DND-41 (cell line): ENCODE results near the gene C1orf21.

Experiments
- ATAC-seq: fragments of 200-7000 bp; cut with Tn5 transposase; 3 replicates; pipeline ENCODE4 v1.9.1; 2021; ENCODE audit warnings: low read depth; ENCODE audit not compliant: insufficient read depth
- DNase-seq: peaks from one replicate; pipeline ENCODE4 v3.0.0-alpha.2; 2020
- H2AFZ ChIP-seq: 2 replicates; pipeline ENCODE4 v1.6.0; 2012; ENCODE audit warnings: low read depth, low read length
- H3K27ac ChIP-seq: 2 replicates; pipeline ENCODE4 v1.5.1; 2012; ENCODE audit warnings: low read length, inconsistent platforms
- H3K27me3 ChIP-seq: fragments of 200-600 bp; sonication (generic); 2 replicates; pipeline ENCODE4 v1.6.0; 2012; ENCODE audit warnings: low read length, mild to moderate bottlenecking, inconsistent platforms; ENCODE audit not compliant: insufficient read depth, poor library complexity
- H3K36me3 ChIP-seq: 2 replicates; pipeline ENCODE4 v1.5.1; 2012; ENCODE audit warnings: low read length, inconsistent platforms; ENCODE audit not compliant: insufficient read depth
- H3K4me1 ChIP-seq: 2 replicates; pipeline ENCODE4 v1.5.1; 2012; ENCODE audit warnings: mild to moderate bottlenecking, low read length; ENCODE audit not compliant: insufficient read depth
- H3K4me2 ChIP-seq: 2 replicates; pipeline ENCODE4 v1.6.0; 2012; ENCODE audit warnings: mild to moderate bottlenecking, moderate library complexity, low read length, inconsistent platforms; ENCODE audit not compliant: insufficient read depth
- H3K4me3 ChIP-seq, 2 experiments: fragments of 200-600 bp in 1 of 2; shearing (Covaris generic) in 1 of 2; 2 replicates each; pipeline ENCODE4 v1.5.1; 2012 to 2016; ENCODE audit warnings: inconsistent platforms in 2 of 2, low read length in 2 of 2, mild to moderate bottlenecking in 2 of 2, low read depth in 1 of 2, moderate library complexity in 1 of 2
- H3K79me2 ChIP-seq: 2 replicates; pipeline ENCODE4 v1.6.0; 2012; ENCODE audit warnings: low read length, inconsistent platforms; ENCODE audit not compliant: insufficient read depth
- H3K9ac ChIP-seq: 2 replicates; pipeline ENCODE4 v1.6.0; 2012; ENCODE audit warnings: low read depth, mild to moderate bottlenecking, inconsistent platforms, low read length, moderate library complexity
- H3K9me3 ChIP-seq: 2 replicates; pipeline ENCODE4 v1.5.1; 2012; ENCODE audit warnings: low read length, moderate library complexity, mild to moderate bottlenecking, inconsistent platforms; ENCODE audit not compliant: insufficient read depth, severe bottlenecking
- H4K20me1 ChIP-seq: 2 replicates; pipeline ENCODE4 v1.6.0; 2012; ENCODE audit warnings: low read length; ENCODE audit not compliant: insufficient read depth
- EZH2 ChIP-seq: IDR thresholded peaks from 3 replicates; pipeline ENCODE4 v1.6.1; 2012; ENCODE audit warnings: borderline replicate concordance, low read depth, mild to moderate bottlenecking, moderate library complexity, low read length, inconsistent platforms; ENCODE audit not compliant: severe bottlenecking
- TF ChIP-seq, protein P1 (sequence below): IDR thresholded peaks from 2 replicates; pipeline ENCODE4 v1.5.1; 2012; ENCODE audit warnings: borderline replicate concordance, low read length, moderate library complexity, mild to moderate bottlenecking; ENCODE audit not compliant: poor library complexity, severe bottlenecking; ENCODE audit errors: extremely low read depth

The C1orf21 gene

DNA sequence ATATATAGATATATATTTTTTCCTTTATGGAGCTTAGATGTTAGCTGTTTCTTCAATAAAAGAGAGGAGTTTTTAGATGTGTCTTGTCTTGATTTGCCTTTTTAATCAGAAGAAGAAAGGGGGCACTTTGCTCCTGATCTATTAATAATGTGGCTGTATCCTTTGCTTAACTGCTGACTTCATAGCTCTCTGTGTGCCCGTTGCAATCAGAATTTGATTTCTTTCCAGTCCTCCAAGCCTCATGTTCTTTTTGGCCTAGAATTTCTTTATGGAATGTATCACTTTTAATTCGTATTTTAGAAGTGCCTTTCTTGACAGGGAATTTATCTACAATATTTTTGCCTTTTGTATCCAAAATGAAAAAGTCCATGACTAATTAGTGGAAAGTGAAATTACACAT lies 85.3 kb downstream of the C1orf21 start:
- H2AFZ ChIP-seq, result no peak overlapping the region
- ATAC-seq (no peak), DNase-seq (no peak)
- TF ChIP-seq, protein P1, sequence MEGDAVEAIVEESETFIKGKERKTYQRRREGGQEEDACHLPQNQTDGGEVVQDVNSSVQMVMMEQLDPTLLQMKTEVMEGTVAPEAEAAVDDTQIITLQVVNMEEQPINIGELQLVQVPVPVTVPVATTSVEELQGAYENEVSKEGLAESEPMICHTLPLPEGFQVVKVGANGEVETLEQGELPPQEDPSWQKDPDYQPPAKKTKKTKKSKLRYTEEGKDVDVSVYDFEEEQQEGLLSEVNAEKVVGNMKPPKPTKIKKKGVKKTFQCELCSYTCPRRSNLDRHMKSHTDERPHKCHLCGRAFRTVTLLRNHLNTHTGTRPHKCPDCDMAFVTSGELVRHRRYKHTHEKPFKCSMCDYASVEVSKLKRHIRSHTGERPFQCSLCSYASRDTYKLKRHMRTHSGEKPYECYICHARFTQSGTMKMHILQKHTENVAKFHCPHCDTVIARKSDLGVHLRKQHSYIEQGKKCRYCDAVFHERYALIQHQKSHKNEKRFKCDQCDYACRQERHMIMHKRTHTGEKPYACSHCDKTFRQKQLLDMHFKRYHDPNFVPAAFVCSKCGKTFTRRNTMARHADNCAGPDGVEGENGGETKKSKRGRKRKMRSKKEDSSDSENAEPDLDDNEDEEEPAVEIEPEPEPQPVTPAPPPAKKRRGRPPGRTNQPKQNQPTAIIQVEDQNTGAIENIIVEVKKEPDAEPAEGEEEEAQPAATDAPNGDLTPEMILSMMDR, result no peak
- TF ChIP-seq EZH2, result no peak
- no peaks in the 10 kb centered on the region for H3K27me3 ChIP-seq
- no peaks in the 10 kb centered on the region for H3K4me1 ChIP-seq
- no peak overlapping the region for H3K4me3 ChIP-seq
- H4K20me1 ChIP-seq, result 0 out of 2 replicates have a peak, but pooled peaks cover 3% of the 10 kb centered on the region
- no peak overlapping the region for H3K27ac ChIP-seq
- no peak overlapping the region for H3K4me2 ChIP-seq
- no peaks in the 10 kb centered on the region for H3K79me2 ChIP-seq
- no peaks in the 10 kb centered on the region for H3K9me3 ChIP-seq
- H3K36me3 ChIP-seq, result no peaks in the 10 kb centered on the region
- no peak overlapping the region for H3K9ac ChIP-seq

DNA sequence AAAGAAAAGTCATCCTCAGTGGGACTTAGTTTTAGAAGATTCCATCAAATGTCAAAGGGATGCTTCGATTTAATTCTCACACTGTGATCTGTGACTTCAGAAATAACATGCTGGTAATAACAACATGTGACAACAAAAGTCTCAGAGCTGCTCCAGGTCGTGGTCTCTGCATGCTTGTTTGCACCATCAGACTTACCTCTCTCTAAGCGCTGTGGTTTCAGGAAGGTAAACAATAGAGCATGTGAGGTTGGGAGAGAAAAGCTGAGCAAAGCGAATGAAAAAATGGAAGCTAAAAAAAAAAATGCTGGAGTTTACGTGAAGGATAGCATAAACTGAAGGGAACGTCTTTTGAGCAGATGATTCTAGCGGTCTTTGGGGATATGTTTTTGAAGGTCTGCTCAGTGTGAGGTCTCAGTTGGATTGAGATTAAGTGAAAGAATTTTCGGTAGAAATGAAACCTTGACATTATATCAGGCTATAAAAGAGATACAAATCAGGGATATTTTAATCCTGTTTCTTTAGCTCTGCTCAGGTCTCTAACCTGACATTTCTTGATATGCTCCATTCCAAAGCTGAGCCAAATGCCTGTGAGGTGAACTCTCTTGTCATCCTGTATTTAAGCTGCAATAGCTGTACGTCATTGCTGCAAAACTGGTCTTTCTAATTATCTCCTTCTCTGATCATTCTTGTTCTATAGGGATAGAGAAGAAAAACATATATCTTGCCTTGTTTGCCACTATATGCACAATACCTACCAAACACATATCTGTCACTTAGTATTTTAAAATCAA lies 86.5 kb downstream of the C1orf21 start:
- no peaks in the 10 kb centered on the region for H3K27me3 ChIP-seq
- no peak overlapping the region for H3K4me2 ChIP-seq
- no peak overlapping the region for H2AFZ ChIP-seq
- H3K79me2 ChIP-seq, result no peaks in the 10 kb centered on the region
- no peak overlapping the region for H3K9ac ChIP-seq
- 0 out of 2 replicates have a peak, but pooled peaks cover 3% of the 10 kb centered on the region for H4K20me1 ChIP-seq
- no peaks in the 10 kb centered on the region for H3K4me1 ChIP-seq
- no peak overlapping the region for H3K27ac ChIP-seq
- no peak for TF ChIP-seq EZH2
- TF ChIP-seq, protein P1, result no peak
- H3K4me3 ChIP-seq, result no peak overlapping the region
- H3K36me3 ChIP-seq, result no peaks in the 10 kb centered on the region
- no peaks in the 10 kb centered on the region for H3K9me3 ChIP-seq
- no peak for ATAC-seq
- DNase-seq, result no peak

DNA sequence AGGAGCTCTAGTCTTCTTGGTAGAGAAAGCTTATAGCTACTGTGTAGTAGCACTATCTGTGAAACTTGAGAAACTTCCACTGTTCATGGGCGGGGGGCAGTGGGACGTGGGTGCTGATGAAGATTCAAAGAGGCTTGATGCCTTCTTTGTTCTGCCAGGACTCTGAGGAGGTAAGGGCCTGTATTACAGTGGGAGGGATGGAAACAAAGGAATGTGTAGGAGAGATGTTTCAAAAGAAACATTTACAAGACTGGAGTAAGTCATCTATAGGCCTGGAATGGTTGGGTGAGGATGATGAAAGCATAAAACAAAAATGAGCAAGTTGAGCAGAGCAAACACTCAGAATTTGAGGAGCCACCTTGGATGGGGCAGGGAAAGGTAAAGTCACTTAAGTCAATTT lies 89.4 kb downstream of the C1orf21 start:
- Histone ChIP-seq H3K79me2 (no peaks in the 10 kb centered on the region), H3K36me3 (no peaks in the 10 kb centered on the region), H2AFZ (no peak overlapping the region), H3K27me3 (no peaks in the 10 kb centered on the region), H3K4me2 (no peak overlapping the region), H3K27ac (no peak overlapping the region), H3K4me3 (no peak overlapping the region), H4K20me1 (0 out of 2 replicates have a peak, but pooled peaks cover 3% of the 10 kb centered on the region), H3K4me1 (no peaks in the 10 kb centered on the region), H3K9ac (no peak overlapping the region), H3K9me3 (no peaks in the 10 kb centered on the region)
- TF ChIP-seq, protein P1, result no peak
- TF ChIP-seq EZH2, result no peak
- DNase-seq, result no peak
- no peak for ATAC-seq
